T follicular helper cell (primary cell): ENCODE results near the gene KRT1.
"Not testable (repeated sequence)": the region's sequence is repeated elsewhere in the genome, so short reads cannot be mapped to it uniquely, and the experiment has no call there.

Experiments used
- DNase-seq: peaks from one replicate; pipeline ENCODE4 v3.0.0-alpha.2; 2020; ENCODE audit warnings: low read depth
- total RNA-seq, 2 experiments: gene quantifications; one replicate each; lab custom pipeline; 2026; lab: John Stamatoyannopoulos, UW

KRT1 gene
- 0.04 to 1.7 reads per million in 2 experiments for total RNA-seq

GRCh38 chr12:52680363-52680762 is at the start of gene KRT1:
KRT1 (minus strand) TSS chr12:52680407; CDS start chr12:52680348, 59 bp downstream.
- no peak for DNase-seq

- DNase-seq: no peak
Measured at GRCh38 chr12:52729147-52729546, 48.9 kb upstream of the KRT1 start.

- DNase-seq: no peak
Measured at GRCh38 chr12:52728374-52728773, 48.2 kb upstream of the KRT1 start.

- DNase-seq: no peak
Measured at GRCh38 chr12:52727037-52727436, 46.8 kb upstream of the KRT1 start.

- DNase-seq: no peak
Measured at GRCh38 chr12:52726451-52726850, 46.2 kb upstream of the KRT1 start.

GRCh38 chr12:52724384-52724783 is 44.2 kb upstream of the KRT1 start:
- no peak for DNase-seq

- DNase-seq: no peak
Measured at GRCh38 chr12:52722680-52723079, 42.5 kb upstream of the KRT1 start.

GRCh38 chr12:52721838-52722470 is 41.7 kb upstream of the KRT1 start:
- no peak for DNase-seq

- DNase-seq: no peak
Measured at GRCh38 chr12:52720365-52720886, 40.2 kb upstream of the KRT1 start.

- DNase-seq: no peak
Measured at GRCh38 chr12:52716061-52716460, 35.9 kb upstream of the KRT1 start.

GRCh38 chr12:52715416-52715815 is 35.2 kb upstream of the KRT1 start:
- no peak for DNase-seq

GRCh38 chr12:52714887-52715281 is 34.7 kb upstream of the KRT1 start:
- DNase-seq: no peak

- DNase-seq: no peak
Measured at GRCh38 chr12:52713960-52714886, 34.0 kb upstream of the KRT1 start.

- not testable (repeated sequence) for DNase-seq
Measured at GRCh38 chr12:52712122-52712521, 31.9 kb upstream of the KRT1 start.

GRCh38 chr12:52710730-52711129 is 30.5 kb upstream of the KRT1 start:
- no peak for DNase-seq

- DNase-seq: no peak
Measured at GRCh38 chr12:52708010-52708409, 27.8 kb upstream of the KRT1 start.

GRCh38 chr12:52704464-52704863 is 24.3 kb upstream of the KRT1 start:
- no peak for DNase-seq

GRCh38 chr12:52703878-52704277 is 23.7 kb upstream of the KRT1 start:
- no peak for DNase-seq

- no peak for DNase-seq
Measured at GRCh38 chr12:52703424-52703823, 23.2 kb upstream of the KRT1 start, which contains the start of gene KRT77. KRT77 (minus strand) TSS chr12:52703524; CDS start chr12:52703434, 90 bp downstream.

- no peak for DNase-seq
Measured at GRCh38 chr12:52702338-52702737, 22.1 kb upstream of the KRT1 start.

- no peak for DNase-seq
Measured at GRCh38 chr12:52701281-52701680, 21.1 kb upstream of the KRT1 start.

- DNase-seq: no peak
Measured at GRCh38 chr12:52699960-52700359, 19.8 kb upstream of the KRT1 start.

- no peak for DNase-seq
Measured at GRCh38 chr12:52699373-52699772, 19.2 kb upstream of the KRT1 start.
